GM21447 (cell line): ENCODE data around the gene MED14.

Experiments
- ATAC-seq: cut with Tn5 transposase; IDR thresholded peaks from one replicate; pipeline ENCODE4 v1.9.1; 2021; ENCODE audit not compliant: unreplicated experiment

MED14 gene

DNA sequence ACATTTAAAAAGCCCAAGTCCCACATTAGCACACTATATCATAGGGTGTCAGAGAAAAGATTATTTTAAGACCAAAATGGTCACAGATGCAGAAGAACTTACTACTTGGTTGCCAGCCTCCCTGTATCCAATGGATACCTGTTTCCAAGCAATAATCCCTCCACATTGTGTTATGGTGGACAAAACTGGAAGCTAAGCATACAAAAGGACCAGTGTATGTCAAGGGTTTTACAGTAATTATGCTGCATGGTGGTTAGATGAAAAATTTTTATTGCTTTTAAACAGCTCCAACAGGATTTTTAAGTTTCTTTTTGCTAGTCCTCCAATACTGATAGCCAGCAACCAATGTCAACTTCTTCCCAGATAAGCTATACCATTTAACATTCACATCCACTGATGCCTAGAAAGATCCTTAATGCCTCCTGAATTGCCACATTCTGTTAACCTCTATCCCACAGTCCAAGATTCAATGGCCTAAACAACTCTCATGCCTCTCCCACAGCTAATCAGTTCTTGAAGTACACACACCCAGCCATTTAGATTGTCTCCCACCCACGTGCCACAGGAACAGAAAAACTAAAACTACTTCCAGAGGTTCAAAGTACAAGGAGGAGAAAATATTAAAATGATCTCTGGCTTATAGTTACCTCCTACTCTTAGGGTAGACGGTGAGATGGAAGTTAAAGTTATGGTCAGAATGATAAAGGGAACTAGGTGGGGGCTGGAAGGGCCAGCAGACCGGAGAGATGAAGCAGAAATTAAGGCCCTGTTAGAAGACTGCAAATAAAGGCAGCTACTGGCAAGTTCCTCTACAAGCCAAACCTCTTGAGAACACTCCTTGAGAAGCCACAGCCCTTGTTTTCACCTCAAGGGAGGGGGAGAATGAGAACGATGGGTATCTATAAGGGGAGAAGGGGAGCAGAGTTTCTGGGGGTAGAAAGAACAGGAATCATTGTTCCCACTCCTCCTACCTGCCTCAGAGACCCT lies 5.5 kb downstream of the MED14 start:
- no peak for ATAC-seq

DNA sequence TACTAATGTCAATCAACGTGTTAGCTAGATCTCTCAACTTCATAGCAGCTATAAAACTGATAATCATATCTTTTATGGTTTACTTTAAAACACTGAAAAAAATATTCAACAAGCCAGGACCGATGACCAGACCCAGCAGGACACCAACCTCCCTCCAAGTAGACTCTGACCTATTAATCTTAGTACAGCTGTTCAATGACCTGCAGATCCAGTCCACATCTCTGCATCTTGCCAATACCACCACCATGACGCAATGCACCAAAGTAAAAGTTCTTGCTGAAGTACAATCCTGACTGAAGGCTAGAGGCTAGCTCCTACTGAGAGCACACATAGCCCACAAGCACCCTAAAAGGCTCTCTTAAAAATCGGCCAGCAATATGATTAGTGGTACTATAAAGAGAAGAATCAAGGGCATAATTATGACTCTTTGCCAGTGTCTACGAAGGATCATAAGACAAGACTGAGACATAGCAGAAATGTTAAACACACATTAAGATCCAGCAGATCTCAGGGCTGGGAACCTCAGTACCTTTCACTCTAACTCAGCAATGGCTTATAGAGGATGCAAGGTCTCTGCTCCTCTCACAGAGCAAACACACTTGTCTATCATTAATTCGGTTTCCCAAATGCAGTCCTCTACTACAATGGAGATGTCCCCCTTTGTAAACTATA lies 7.6 kb downstream of the MED14 start:
- no peak for ATAC-seq

DNA sequence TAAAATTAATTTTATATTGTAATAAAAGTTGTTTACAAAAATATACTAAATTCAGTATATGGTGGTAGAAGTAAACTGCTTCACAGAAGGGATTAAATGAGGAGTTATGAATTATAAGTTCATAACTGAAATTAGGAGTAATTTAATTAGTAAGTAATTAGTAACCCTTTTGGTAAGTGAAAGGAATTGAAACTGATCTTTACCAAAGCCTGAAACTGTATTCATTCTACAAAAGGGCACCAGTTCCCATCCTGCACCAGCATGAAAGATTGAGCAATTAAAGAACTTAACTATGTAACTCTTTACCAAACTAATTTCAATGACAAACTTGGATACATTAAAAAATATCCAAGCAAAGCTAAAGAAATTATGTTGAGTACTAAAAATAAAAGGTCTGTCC lies 8.2 kb downstream of the MED14 start:
- ATAC-seq: no peak

DNA sequence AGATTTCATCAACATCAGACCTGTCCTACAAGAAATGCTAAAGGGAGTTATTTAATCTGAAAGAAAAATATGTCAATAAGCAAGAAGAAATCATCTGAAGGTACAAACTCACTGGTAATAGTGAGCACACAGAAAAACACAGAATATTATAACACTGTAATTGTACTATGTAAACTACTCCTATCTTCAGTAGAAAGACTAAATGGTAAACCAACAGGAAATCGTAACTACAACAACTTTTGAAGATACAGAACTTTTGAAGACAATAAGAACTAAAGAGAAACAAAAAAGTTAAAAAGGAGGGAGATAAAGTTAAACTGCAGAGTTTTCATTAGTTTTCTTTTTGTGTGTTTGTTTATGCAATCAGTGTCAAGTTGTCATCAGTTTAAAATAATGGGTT lies 12.4 kb downstream of the MED14 start:
- ATAC-seq: no peak

DNA sequence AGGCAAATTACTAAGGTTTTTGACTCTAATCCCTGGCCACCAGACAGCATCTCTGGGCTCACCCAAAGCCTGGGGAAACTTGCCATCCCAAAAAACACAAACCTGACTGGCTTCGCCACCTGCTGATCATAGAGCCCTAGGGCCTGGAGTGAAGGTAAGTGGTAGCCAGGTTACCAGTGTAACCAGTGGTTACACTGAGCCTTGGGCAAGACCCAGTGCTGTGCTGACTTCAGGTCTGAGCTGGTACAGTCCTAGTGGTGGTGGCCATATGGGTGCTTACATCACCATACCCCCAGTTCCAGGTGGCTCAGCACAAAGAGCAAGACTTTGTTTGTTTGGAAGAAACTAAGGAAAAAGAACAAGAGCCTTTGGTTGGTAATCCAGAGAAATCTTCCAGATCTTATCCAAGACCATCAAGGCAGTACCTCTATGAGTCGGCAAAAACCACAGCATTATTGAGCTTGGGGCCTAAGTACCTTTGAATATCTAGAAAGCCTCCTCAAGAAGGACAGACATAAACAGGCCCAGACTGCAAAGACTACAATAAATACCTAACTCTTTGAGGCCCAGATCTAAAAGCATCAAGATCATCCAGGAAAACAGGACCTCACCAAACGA lies 13.7 kb downstream of the MED14 start:
- ATAC-seq: no peak

DNA sequence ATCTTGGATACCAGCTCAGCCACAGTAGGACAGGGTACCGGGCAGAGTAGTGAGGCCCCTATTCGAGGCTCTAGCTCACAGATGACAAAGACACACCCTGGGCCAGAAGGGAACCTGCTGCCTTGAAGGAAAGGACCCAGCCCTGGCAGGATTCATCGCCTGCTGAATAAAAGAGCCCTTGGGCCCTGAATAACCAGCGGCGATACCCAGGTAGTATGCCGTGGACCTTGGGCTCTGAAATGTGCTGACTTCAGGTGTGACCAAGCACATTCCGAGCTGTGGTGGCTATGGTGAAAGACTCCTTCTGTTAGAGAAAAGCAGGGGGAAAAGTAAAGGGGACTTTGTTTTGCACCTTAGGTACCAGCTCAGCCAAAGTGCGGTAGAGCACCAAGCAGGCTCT lies 14.6 kb downstream of the MED14 start:
- ATAC-seq: no peak

DNA sequence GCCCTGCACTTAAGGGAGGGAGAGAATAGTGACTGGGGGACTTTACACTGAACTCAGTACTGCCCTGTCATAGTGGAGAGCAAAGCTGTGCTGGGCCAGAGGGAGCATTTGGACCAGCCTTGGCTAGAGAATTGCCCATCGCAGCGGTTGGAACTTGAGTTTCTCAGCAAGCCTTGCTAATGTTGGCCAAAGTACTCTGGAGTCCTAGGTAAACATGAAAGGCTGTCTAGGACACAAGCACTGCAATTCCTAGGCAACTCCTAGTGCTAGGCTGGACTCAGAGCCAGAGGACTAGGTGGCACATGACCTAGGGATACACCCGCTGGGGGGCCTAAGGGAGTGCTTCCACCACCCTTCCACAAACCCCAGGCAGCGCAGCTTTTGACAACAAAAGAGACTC lies 15.0 kb downstream of the MED14 start:
- no peak for ATAC-seq

DNA sequence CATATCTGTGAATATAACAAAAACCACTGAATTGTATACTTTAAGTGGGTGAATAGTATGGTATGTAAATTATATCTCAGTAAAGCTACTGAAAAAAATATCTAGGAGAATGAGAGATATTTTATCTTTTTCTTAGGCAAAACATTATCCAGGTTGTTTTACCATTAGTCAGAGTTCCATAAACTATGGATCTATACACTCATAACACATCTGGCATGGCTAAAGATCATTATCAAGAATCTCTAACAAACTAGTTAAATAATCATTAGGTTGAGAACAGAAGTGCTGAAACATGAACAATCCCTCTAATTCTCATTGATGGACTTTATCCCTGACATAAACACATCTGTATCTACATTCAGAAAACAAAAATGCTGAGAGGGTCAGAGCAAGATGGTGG lies 15.6 kb downstream of the MED14 start:
- ATAC-seq: no peak

DNA sequence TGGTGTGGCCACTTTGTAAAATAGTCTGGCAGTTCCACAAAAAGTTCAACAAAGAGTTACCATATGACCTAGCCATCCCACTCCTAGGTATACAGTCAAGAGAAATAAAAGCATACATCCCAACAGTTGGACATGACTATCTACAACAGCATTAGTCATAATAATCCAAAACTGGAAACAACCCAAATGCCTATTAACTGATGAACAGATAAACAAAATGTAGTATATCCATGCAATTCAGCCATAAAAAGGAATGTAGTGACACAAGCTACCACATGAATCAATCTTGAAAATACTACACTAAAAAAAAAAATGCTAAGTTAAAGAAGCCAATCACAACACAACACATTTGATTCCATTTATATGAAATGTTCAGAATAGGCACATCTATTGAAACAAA lies 16.1 kb downstream of the MED14 start:
- no peak for ATAC-seq

DNA sequence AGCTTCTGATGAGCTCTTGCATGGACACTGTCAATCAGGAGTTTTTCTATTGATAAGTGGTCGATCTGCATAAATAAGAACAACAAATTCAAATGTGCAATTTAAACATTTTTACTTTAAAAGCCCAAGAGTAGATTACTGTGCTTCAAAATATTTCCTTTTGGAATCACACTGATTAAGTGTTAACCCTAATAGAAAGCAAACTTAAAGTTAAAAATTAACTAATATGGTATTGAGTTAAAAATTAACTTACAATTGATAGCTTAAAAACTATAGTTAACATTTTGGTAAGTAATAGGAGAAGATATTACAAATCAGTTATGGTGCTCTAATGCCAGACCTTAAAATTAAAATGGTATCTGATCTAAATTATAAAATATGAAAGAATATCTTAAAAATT lies 25.9 kb downstream of the MED14 start:
- ATAC-seq: no peak

DNA sequence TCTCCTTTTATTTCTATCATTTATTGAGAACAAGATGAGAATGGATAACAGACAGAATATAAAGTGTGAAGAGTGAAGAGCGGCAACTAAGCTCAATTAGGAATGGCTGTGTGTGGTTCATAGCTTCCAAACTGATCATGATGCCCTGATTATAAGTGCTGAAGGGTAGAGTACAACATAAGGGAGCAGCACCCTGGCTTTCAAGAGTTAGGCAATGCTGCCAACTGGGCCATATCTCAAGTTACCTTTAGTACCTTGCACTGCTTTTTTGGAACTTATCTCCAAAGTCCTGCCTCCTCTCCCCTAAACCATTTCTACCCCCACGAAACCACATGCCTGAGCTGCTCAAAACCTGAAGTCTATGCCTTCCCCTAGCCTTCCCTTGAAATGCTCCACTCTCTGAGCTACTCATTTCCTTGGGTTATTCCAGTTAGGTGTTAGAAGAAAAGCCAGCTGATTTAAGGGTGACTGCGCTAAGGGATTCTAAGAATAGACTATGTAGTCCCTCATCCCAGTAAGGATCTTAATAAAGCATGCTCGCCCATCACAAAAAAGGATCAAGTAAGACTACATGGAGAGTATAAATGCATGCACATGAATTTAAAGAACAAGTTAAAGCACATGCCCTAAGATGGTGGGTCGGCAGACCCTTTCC lies 29.6 kb downstream of the MED14 start:
- ATAC-seq: no peak

DNA sequence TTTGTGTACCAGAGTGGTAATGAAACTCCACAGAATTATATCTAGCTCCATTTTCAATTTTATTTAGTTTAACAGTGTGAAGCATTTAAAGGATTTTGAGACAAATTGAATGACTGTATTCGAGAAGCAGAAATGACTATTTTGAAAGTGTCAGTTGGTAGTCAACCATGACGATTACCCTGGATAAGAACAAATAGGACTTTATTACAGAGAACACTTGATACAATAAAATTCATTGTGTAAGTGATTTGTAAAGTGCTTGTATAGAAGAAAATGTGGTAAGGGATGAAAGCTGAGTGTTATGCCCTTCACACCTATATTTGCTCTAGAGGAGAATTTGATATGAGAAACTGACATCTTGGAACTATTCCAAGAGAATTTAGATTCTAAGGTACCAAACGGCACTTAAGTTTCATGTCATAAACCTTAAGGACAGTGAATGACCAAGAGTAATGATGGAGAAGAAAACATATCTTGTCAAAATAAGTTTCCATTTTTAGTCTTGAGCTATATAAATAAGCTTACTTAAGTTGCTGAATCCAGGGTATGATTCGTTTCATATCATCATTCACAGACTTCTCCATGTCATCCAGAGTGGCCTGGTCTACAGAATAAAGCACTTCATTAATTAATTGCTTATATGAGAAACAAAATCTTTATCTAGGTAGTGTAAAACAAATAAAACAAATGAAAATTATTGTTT lies 34.6 kb downstream of the MED14 start:
- ATAC-seq: no peak

DNA sequence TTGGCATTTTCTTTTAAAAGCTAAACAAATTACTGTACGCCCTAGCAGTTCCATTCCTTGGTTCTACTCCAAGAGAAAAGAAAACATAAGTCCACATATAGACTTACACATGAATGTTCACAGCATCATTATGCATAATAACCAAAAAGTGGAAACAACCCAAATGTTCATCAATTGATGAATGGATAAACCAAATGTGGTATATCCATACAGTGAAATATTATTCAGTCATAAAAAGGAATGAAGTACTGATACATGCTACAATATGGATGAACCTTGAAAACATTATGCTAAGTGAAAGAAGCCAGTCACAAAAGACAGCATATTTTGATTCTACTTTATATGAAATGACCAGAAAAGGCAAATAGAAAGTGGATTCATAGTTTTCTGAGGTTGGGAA lies 36.5 kb downstream of the MED14 start:
- no peak for ATAC-seq

DNA sequence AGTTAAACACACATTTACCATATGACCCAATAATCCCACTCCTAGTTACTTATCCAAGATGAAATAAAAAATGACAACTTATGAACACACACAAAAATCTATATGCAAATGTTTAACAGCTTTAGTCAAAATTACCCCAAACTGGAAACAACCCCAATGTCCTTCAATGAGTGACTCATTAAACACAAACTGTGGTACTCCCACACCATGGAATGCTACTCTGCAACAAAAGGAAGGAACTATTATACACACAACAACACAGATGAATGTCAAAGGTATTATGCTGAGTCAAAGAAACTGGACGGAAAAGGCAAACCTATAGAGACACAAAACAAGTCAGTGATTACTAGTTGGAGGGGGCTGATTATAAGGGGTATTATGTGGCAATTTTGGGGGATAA lies 40.5 kb downstream of the MED14 start:
- no peak for ATAC-seq

DNA sequence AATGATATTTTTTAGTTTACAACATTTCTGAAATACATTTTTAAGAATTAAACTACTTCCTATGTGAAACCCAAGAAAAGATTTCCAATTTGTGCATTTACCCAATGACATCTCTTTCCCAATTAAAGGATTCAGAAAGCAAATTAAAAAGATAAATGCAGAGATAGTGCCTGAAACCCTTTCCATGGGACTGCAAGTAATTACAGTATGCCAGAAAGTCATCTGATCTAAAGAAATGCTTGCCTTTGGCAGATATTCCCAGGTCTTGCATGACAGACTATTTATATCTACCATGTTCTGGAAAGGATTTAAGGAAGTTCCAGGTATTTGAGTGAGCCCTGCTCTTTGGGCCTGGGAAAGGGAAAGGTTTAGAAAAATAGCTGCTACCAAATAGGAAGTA lies 46.4 kb downstream of the MED14 start:
- ATAC-seq: no peak

DNA sequence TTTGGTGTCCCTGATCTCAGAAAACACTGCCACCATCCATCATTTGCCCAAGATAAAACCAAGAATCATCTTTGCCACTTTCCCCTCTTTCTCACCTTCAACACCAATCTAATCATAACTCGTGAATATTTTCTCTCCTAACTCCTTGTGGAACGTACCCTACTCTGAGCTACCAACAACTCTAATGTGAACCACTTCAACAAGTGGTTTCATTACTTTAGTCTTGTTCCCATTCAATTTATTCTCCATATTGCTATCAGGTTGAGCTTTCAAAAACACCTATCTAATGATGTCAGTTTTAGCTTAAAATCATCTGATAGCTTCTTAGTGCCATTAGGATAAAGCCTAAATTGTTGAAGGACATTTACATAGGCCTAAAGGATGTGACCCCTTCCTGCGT lies 48.2 kb downstream of the MED14 start:
- no peak for ATAC-seq

DNA sequence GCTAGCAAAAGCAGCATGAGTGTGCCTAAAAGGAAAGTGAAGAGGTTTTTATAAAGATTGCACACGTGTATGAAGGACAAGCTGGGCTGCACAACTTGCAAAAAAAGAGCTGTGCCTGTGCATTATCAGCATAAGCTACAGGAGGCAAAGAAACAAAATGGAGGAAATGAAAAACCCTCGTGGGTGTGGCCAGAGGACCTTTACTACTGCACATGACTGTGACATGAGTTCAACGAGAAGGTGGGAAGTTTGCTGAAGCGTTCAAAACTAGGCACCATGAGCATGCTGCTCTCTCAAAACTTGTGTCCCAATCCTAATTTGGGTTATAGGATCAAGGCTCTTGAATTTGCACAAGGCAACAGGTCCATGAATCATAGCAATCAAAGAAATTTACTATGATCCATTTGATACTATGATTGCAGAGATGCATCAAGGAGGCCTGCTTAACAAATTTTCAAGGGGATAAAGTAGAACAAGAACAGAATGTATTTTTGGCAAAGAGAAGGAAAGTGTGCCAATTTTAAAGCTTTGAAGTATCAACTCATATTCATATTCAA lies 49.9 kb downstream of the MED14 start:
- ATAC-seq: no peak

DNA sequence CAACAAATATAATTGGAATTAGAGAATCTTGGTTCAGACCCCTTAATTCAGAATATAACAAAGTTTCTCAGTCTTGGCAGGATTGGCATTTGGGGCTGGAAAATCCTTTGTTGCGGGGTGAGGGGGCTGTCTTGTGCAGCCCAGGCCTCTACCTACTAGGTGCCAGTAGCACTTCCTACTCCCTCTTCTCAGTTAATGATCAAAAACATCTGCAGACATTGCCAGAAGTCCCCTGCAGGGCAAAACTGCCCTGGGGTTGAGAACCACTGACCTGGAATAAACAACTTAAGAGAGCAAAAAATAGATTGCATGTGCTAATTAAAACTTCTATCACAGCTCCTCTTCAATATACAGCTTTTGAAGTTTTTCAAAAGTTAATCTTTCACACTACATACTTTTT lies 51.2 kb downstream of the MED14 start:
- ATAC-seq: no peak

DNA sequence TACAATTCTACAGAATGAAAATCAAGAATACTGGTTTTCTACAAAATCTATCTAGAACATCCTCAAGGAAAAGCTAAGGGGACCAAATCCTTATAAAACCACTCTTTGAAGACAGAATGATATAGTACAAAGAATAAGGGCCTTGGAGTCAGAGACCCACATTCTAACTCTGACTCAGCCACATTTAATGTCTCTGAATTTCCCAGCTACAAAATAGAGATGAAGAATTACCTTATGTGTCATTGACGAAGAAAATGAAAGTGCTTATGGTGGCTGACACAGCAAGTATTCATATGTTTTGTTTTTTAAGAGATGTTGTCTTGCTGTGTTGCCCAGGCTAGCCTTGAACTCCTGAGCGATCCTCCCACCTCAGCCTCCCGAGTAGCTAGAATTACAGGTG lies 52.1 kb downstream of the MED14 start:
- ATAC-seq: no peak

DNA sequence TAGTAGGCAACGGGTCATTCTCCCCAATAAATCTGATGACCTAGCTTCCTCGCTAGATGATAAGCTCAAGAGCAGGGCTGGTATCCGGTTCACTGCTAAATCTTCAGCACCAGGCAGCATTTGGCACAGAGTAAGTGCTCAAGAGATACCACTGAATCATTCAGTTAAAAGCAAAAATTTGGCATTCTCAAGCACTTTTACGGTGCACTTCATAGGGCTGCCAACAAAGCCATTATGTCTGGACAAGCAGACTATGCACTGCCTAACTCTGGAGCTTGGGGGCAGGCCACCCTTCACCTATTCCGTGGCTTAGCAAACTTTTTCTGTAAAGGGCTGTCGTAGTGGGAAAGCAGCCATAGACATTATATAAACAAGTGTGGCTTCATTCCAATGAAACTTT lies 64.2 kb downstream of the MED14 start:
- ATAC-seq: no peak
